ENCODE measurements around the gene SHISA4.
A peak's percentile ranks its signal among the peaks of the same experiment; 100 is the strongest.

Gene SHISA4

DNA sequence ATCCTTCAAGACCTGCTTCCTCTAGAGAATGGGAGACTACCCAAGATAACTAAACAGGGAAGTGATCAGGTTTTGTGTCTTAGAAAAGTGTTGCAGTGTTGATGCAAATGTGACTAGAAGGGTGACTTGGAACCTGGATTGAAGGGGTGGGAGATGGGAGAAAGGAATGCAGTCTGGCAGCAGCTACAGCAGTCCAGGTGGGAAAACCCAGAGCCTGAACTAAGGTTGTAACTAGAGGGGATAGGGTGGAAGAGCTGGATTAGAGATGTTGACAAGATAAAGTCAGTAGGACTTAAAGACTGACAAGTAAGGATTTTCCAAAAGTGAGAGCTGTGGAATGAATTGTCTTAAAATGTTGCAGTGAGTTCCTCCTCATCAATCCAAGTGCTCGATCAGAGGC is 7.1 kb upstream of the SHISA4 start:
- no peak for DNase-seq (ENCODE audit: low spot score)

GRCh38 chr1:201882665-201883132 is 6.0 kb upstream of the SHISA4 start:
- DNase-seq (ENCODE audit: low spot score) = no peak

- DNase-seq (ENCODE audit: low spot score) = no peak
These were observed 5.4 kb upstream of the SHISA4 start for GRCh38 chr1:201883266-201883665.

DNA sequence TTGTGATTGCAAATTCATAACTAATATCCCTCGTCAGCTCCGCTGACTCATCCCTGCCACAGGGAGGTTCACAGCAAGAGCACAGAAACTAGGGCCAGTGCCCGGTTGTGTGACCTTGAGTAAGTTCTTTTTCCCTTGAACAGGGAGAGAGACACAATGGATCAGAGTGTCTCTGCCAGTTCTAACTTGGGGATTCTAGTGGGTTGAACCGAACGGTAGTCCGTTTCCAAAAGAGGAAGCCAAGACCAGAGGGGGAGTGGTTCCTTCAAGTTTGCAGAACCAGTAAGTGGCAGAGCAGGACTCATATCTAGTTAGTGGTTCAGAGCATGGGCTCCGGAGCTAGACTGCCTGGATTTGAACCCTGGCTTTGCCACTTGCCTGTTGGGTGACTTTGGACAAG is 4.9 kb upstream of the SHISA4 start:
- no peak for DNase-seq (ENCODE audit: low spot score)

DNA sequence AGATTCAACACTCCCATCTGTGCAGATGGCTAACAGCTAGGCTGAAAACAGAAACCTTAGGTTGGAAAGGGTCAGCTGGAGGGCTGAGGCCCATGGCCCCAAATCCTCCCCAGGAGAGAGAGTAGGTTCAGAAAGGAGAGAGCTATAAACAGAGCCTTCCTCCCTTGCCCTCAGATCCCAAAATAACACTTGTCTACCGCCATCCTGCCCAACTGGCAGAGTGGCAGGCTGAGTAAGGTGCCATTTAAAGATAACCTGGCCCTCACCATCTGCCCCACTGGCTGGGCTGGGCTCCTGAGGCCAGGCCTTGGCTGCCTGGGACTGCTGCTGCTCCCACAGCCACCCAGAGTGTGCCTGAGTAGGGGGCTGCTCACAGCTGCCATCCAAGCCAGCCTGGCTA is 4.3 kb upstream of the SHISA4 start:
- DNase-seq (ENCODE audit: low spot score) = no peak

GRCh38 chr1:201885531-201886075 is 3.1 kb upstream of the SHISA4 start:
- no peak for DNase-seq (ENCODE audit: low spot score)

DNA sequence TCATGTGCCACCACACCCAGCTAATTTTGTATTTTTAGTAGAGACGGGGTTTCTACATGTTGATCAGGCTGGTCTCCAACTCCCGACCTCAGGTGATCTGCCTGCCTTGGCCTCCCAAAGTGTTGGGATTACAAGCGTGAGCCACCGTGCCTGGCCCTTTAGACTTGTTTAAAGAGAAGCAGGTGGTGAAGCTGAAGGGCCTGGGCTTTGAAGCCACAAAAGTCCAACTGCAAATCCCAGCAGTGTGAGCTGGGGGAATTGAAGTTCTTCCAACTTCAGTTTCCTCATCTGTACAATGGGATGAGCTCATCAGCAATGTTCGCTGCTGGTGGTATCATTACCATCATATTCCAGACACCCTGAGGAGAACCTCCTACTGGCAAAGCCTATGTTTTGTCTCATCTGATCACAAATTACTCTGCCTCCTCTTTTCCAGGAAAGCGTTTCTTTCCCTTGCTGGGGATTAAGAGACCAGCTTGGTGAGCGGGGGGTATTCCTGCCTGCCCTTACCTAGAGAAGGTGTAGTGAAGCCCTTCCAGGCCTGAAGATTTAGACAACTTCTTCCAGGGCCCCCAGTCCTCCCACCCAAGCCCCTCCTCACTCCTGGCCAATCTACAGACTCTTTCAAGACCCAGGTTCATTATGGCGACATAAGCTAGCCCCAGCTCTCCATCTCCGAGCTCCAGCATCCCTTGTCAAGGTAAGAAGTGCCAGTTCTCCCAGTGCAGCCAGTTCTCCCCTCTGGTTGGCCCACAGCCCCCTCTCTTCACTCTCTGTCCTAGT is 2.4 kb upstream of the SHISA4 start:
- no peak for DNase-seq (ENCODE audit: low spot score)

DNA sequence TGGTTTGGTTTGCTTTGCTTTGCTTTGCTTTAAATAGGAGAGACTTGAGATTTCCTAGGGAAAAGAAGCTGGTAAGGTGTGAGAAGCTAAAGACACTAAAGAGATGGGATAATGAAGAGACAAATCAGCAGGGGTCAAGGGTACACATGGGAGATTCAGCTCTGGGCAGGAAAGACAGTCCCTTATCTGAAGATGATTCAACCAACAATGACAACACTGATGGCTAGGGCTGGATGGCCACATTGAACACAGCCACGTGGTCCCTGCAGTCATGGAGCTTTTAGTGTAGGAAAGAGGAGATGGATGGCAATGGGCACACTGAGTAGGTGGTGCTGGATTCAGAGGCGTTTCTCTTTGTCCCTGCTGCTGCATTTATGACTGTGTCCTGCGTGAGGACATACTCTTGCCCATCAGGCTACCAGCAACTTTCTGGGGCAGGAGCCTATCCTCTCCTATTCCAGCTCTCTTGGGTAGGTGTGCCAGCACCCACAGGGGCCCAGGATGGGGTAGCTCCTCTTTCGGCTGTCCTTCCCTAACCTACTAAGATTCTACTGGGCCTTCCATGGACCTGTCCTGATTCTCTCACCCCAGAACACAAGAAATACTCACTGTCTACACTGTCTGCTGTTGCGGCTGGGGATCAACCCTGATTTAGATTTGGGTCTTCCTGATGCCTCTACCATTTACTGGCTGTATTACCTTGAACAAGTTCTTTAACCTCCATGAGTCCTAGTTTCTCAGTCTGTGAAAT is 1.4 kb upstream of the SHISA4 start:
- no peak for DNase-seq (ENCODE audit: low spot score)

GRCh38 chr1:201889090-201889968 is 631 bp downstream of the SHISA4 start:
- no peak for DNase-seq (ENCODE audit: low spot score)

DNA sequence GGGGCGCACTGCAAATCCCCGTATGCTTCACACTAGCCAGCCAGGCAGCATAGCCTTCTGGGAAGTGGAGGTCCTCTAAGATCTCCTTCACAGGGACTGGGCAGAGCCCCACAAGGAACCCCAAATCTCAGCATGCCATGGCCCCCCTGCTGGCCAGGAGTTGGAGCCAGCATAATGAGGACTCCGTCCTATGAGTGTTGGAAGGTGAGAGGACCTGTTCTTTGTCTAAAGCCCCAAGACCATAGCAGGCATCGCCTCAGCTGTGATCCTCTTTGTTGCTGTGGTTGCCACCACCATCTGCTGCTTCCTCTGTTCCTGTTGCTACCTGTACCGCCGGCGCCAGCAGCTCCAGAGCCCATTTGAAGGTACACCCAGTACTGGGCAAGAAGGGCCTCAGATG is 1.5 kb downstream of the SHISA4 start:
- DNase-seq (ENCODE audit: low spot score) = no peak

- no peak for DNase-seq (ENCODE audit: low spot score)
These were observed 2.2 kb downstream of the SHISA4 start for GRCh38 chr1:201890806-201891450.

DNA sequence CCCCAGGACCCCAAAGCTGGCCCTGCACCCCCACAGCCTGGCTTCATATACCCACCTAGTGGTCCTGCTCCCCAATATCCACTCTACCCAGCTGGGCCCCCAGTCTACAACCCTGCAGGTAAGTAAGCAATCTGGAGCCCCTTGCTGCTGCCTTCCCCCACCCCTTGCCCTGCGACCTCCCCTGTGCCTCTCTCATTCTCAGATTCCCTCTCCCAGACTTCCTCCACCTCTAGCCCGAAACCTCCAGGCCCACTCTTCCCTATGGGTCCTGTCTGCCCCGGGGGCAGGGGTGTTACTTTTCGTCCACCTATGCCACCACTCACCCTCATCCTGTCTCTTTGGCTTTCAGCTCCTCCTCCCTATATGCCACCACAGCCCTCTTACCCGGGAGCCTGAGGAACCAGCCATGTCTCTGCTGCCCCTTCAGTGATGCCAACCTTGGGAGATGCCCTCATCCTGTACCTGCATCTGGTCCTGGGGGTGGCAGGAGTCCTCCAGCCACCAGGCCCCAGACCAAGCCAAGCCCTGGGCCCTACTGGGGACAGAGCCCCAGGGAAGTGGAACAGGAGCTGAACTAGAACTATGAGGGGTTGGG is 2.9 kb downstream of the SHISA4 start:
- DNase-seq (ENCODE audit: low spot score) = no peak

DNA sequence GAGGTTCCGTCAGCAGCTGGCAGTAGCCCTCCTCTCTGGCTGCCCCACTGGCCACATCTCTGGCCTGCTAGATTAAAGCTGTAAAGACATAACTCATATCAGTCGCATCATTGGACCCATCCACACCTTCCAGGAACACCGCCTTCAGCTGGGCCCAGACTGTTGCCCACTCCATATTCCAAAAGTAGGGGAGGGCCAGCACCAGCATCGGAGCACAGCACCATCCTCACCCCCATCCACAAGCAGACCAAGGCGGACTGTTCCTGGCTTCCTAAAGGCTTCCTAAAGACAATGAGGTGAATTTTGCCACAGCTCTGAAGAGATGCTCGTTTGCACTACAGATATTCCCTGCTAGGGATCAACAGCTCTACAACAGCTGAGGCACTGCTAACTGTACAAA is 3.5 kb downstream of the SHISA4 start:
- no peak for DNase-seq (ENCODE audit: low spot score)

- no peak for DNase-seq (ENCODE audit: low spot score)
These were observed 4.7 kb downstream of the SHISA4 start for GRCh38 chr1:201893431-201893830.

DNA sequence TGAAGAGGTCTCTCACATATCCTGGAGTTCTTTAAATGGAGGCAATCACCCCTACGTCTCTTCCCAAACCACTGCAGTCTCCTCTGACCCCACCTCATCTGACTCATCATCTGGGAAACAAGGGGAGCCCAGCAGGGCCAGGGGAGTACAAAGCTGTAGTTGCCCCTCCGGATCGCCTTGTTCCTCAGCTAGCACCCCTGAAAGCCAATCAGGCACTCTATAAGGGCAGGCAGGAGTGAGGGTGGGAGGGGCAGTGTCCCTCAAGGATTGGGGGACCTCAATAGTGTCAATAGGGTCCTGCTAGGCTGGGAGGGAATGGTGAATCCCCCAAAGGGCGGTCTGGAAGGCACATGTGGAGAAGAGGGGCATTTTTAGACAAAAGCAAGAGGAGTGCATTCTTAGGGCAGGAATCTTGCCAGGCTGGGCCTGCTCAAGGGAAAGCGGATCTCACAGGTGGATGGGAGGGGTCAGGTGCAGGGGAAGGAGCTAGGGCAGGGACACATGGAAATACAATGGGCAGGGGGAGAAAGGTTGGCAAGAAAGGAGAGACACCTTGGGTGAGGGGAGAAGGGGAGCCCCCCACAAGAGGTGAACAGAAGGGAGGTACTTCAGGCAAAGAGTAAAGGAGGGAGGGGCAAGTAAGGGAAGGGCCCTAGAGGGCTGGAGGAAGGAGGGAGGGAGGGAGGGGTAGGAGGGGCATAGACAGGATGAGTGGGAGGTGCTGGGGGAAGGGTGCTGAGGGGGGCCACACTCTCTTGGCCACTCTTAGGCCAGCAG is 5.8 kb downstream of the SHISA4 start:
- no peak for DNase-seq (ENCODE audit: low spot score)

GRCh38 chr1:201895120-201895665 is 6.5 kb downstream of the SHISA4 start:
- DNase-seq (ENCODE audit: low spot score) = no peak

GRCh38 chr1:201895913-201896807 is 7.5 kb downstream of the SHISA4 start:
- DNase-seq (ENCODE audit: low spot score) = peak; percentile 81

GRCh38 chr1:201896951-201897391 is 8.3 kb downstream of the SHISA4 start:
- no peak for DNase-seq (ENCODE audit: low spot score)

Measured in SK-N-DZ (cell line).